GM18519 (cell line): ENCODE results near the gene SLC39A5.

ENCODE experiments used
- ATAC-seq: cut with Tn5 transposase; IDR thresholded peaks from one replicate; pipeline ENCODE4 v1.9.1; 2021; ENCODE audit warnings: mild to moderate bottlenecking, moderate library complexity; ENCODE audit not compliant: unreplicated experiment, low FRiP score

The SLC39A5 gene

GRCh38 chr12:56213878-56214277 lies 16.0 kb upstream of the SLC39A5 start:
- no peak for ATAC-seq

- ATAC-seq: no peak
These were observed 13.4 kb upstream of the SLC39A5 start for GRCh38 chr12:56216461-56216860.

DNA sequence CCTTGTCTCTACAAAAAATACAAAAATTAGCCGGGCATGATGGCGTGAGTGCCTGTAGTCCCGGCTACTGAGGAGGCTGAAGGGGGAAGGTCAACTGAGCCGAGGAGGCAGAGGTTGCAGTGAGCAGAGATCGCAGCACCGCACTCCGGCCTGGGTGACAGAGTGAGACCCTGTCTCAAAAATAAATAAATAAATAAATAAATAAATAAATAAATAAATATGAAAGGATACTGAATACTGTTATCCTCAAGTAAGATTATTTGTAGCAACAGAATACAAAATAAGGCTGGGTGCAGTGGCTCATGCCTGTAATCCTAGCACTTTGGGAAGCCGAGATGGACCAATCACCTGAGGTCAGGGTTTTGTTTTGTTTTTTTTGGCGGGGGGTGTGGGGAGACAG lies 10.0 kb upstream of the SLC39A5 start:
- ATAC-seq: no peak

DNA sequence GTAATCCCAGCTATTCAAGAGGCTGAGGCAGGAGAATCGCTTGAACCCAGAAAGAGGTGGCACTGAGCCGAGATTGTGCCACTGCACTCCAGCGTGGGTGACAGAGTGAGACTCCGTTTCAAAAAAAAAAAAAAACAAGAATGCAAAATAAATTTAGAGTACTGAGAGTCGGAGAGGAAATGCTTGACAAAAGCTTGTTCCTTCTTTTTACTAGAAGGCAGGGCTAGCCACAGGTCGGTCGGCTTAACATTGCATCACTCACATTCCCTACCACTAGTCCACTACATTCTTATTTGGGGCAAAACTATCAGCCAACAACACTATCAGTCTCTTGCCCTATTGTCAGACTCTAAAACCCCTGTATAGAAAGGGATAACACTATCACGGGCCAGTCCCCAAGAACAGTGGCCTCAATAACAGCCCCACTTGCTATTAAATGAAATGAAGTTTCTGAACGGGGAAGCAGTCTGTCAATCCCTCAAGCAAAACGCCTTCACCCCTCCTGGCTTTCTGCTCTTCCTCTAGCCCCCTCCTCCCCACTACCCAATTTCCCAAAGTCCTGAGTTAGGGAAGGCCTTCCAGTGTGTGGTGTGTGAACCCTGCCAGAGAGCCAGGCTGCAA lies 9.1 kb upstream of the SLC39A5 start:
- no peak for ATAC-seq

GRCh38 chr12:56221232-56221756 lies 8.6 kb upstream of the SLC39A5 start:
- peak; percentile 8 for ATAC-seq

- peak; percentile 71 for ATAC-seq
These were observed 7.9 kb upstream of the SLC39A5 start, which contains the start of gene RNF41 for GRCh38 chr12:56221757-56222530. RNF41 (minus strand) TSS chr12:56221922; CDS start chr12:56214047, 7,875 bp downstream.

DNA sequence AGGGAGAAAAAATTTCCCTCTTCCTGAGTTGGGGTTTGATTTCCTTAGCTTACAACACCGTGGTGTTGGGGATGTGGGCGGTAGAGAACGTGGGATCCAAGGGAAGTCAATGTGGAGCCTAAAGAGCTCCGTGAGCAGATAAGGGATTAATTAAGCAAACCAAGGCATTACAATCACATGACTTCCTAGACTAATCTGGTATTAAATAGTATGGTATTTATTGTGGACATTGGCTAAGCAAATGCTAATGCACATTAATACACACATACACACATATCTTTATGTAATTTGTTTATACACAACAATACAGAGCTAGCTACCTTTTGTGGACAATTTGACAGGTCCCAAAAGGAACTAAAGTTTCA lies 7.3 kb upstream of the SLC39A5 start:
- no peak for ATAC-seq

- ATAC-seq: no peak
These were observed 6.2 kb upstream of the SLC39A5 start for GRCh38 chr12:56223571-56224101.

DNA sequence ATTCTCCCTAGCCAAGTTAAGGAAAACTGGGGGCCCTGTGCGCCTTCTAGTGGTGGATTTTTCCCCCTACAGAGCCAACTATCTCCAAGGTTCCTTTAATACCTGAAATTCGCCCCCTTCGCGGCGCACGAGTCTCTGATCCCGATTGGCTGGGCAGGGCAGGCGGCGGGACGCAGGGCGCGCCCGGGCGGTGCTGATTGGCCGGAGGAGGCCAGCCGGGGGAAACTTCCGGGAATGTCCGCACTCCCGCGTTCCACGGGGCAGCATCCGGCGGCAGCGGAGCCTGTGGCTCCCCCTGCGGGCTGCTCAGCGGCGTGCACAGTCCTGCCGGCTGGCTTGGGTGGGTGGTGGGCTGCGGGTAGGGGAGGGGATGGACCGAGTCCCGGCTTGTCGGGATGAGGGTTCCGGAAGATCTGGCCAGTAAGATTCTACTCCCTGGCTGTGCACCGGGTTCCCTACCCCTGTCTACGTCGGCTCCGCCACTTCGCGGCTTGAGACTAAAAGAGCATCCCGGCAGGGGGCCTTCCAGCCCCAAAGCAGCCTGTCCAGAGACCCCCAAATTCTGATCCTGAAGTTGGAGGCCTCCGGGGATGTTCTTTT lies 5.6 kb upstream of the SLC39A5 start, which contains the start of gene NABP2:
NABP2 (plus strand) TSS at position 241 of the 600 bp plus-strand sequence. CDS start 515 bp downstream, outside the sequence.
- peak; percentile 58 for ATAC-seq

GRCh38 chr12:56224954-56225353 lies 4.9 kb upstream of the SLC39A5 start:
- ATAC-seq: no peak

- ATAC-seq: no peak
These were observed 769 bp upstream of the SLC39A5 start for GRCh38 chr12:56229082-56229481.

DNA sequence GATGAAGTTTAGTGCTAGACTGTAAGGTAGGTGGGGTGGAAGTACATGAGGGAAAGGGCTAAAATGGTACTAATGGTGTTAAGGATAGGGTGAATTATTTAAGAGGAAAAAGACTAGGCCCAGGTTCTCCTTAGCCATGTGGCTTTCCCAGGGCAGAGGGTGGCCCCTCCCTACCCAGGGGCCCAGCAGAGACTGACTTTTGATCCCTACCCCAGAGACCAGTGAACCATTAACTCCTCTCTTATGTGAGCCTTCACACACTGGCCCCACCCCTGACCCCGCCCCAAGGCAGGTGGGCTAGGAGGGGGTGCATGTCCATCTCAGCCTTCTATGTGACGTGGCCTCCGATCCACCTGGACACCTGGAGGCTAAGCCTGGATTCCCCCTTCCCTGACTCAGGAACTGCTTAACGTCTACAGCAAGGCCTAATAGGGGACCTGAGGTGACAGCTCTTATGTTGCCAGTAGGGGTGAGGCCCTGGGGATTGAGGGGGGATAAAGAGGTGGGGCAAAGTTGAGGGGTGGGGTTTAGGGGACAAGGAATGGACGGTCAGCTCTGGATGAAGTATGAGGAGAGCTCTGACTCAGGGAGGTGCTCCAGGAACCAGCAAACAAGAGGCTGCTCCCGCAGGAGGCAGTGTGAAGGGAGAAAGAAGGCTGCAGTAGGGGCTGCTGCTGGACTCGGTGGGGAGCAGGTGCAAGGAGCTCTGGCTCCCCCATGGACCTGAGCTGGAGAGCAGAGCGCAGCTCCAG lies 757 bp downstream of the SLC39A5 start:
- ATAC-seq: no peak

GRCh38 chr12:56231184-56231582 lies 1.3 kb downstream of the SLC39A5 start:
- no peak for ATAC-seq

- no peak for ATAC-seq
These were observed 5.0 kb downstream of the SLC39A5 start for GRCh38 chr12:56234746-56235436.

DNA sequence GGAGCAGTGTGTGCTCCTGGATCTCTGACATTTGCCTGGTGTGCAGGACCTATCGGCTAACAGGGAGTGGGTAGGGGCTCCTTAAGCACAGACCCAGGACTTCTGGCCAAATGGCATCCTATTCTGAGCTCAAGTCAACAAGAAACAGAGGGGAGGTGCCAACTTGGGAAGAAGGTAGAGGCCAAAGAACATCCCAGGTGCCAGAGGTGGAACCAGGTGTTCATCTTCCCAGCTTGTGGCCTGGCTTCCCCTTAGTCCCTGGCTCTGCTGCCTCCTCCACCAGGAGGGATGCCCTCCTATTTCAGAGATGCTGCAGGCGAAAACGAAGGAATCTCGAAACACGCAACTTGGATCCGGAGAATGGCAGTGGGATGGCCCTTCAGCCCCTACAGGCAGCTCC lies 6.2 kb downstream of the SLC39A5 start:
- ATAC-seq: no peak

- no peak for ATAC-seq
These were observed 7.1 kb downstream of the SLC39A5 start for GRCh38 chr12:56236985-56237384.

DNA sequence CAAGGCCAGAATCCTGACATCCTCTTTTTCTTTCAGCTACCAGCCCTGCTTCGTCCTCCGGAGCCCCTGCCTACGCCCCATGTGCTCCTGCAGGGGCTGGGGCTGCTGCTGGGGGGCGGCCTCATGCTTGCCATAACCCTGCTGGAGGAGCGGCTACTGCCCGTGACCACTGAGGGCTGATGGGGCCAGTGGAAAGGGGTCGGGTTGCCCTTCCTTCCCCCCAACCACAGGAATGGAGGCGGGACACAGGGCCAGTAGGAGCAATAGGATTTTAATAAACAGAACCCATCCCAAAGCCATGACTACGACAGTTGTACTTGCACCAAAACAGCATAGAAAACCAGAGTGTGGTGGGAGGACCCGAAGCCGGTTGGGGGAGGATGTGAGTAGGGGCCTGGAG lies 7.7 kb downstream of the SLC39A5 start:
- no peak for ATAC-seq

DNA sequence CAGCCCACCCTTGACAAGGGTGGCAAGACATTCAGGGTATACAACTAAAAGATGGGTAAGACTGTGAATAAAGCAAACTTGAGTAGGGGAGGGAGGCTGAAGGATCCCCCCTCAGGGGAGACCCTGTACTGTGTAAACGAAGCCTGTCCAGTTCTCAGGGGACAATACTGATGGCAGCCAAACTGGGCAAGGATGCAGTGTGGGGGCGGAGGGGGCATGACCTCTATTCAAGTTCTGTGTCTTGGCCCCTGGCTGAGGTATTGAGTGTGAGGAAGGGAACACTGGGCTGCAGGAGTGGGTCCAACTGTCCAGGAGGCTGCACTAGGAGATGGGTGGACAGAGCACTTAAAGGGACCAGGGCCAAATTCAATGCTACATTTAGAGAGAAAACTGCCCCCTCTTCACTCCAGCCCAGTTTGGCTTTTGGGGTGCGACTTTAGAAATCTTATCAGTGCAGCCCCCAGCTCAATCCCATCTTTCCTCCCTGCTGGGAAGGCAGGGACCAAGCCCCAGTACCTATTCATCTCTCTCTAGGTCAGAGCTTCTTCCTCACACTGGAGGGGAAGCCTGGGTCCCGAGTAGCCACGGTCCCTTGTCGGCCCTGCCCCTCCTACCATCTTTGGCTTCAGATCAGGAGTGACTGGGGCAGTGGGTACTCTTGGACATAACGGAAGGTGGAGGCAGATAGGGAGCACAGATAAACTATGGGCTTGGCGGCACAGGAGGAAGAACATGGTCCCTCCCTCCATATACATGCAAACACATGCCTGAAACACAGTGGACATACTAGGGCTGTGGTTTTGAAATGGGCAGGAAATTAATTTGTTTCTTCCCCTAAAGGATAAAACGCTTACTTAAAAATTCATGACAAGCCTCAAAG lies 11.8 kb downstream of the SLC39A5 start:
- ATAC-seq: no peak

- no peak for ATAC-seq
These were observed 13.1 kb downstream of the SLC39A5 start for GRCh38 chr12:56242986-56243385.
